HCT116 (cell line): Measurements from ENCODE around the gene HMX1. TPM values are rescaled to one million over a fixed set of nuclear protein-coding genes. Genes with fewer than 3 reads are reported as not detected.

Experiments
- ATAC-seq: fragments of 200-7000 bp; cut with Tn5 transposase; 2 replicates; pipeline ENCODE4 v1.9.1; 2020; ENCODE audit warnings: mild to moderate bottlenecking, moderate library complexity
- BruUV-seq: library from RNA; stranded (reverse); fragments of 400-500 nt; replicated peaks from 2 replicates; lab custom pipeline; 2021; lab: Mats Ljungman, UMichigan
- CTCF ChIA-PET: fragments of 300-600 bp; sonication (Branson Sonifier 250); formaldehyde crosslinking; loops from one replicate; lab custom pipeline; 2021; ENCODE audit warnings: antibody characterized with exemption; lab: Charles Lee
- POLR2A ChIA-PET: fragments of 300-600, 350-600 bp; sonication (Branson Sonifier 250); formaldehyde crosslinking; loops from one replicate; lab custom pipeline; 2021; ENCODE audit warnings: antibody characterized with exemption; lab: Charles Lee
- RAD21 ChIA-PET, 2 experiments: fragments of 300-600 bp; sonication (Branson Sonifier 250); formaldehyde crosslinking; loops; one replicate each; lab custom pipeline; 2023; ENCODE audit warnings: low total read pairs in 2 of 2; ENCODE audit not compliant: uncharacterized antibody in 2 of 2, unreplicated experiment in 2 of 2, low non-redundant PET in 1 of 2; lab: Charles Lee
- DNase-seq: peaks from one replicate; pipeline ENCODE4 v3.0.0-alpha.2; 2010; ENCODE audit warnings: low read depth, low spot score
- H2AFZ ChIP-seq: fragments of 200-600 bp; shearing (Covaris generic), sonication (generic); 2 replicates; pipeline ENCODE4 v1.6.1; 2017; ENCODE audit warnings: low read depth, mixed run types, mixed read lengths, antibody characterized with exemption, low read length; ENCODE audit not compliant: poor library complexity, severe bottlenecking
- H3K27ac ChIP-seq: 2 replicates; pipeline ENCODE4 v1.5.1; 2012; ENCODE audit warnings: low read depth, low read length
- H3K27me3 ChIP-seq: fragments of 200-600 bp; sonication (generic); 2 replicates; pipeline ENCODE4 v1.6.1; 2016; ENCODE audit warnings: mixed run types, low read length, mixed read lengths; ENCODE audit not compliant: insufficient read depth
- H3K36me3 ChIP-seq, 2 experiments: fragments of 200-500 bp in 1 of 2; fragments of 200-600 bp in 1 of 2; sonication (Bioruptor generic) in 1 of 2; sonication (generic) in 1 of 2; 2 replicates each; pipeline versions ENCODE4 v1.5.1 to v1.6.1; 2014 to 2016; ENCODE audit warnings: low read length in 2 of 2, inconsistent platforms in 1 of 2, mixed read lengths in 1 of 2, mixed run types in 1 of 2; ENCODE audit not compliant: insufficient read depth in 2 of 2, control insufficient read depth in 1 of 2
- H3K4me1 ChIP-seq, 2 experiments: fragments of 200-600 bp in 1 of 2; sonication (generic) in 1 of 2; 2 replicates each; pipeline versions ENCODE4 v1.5.1 to v1.6.1; 2012 to 2017; ENCODE audit warnings: low read length in 2 of 2, inconsistent platforms in 1 of 2, mild to moderate bottlenecking in 1 of 2, mixed read lengths in 1 of 2, mixed run types in 1 of 2, moderate library complexity in 1 of 2; ENCODE audit not compliant: insufficient read depth in 2 of 2, control insufficient read depth in 1 of 2
- H3K4me2 ChIP-seq: fragments of 200-600 bp; sonication (generic); 2 replicates; pipeline ENCODE4 v1.6.1; 2017; ENCODE audit warnings: mixed run types, low read length, mixed read lengths
- H3K4me3 ChIP-seq, 2 experiments: fragments of 200-600 bp in 1 of 2; sonication (generic) in 1 of 2; replicated peaks in 1 of 2; 2 replicates each; pipeline ENCODE4 v1.5.1; 2011 to 2016; ENCODE audit warnings: low read length in 2 of 2, control low read depth in 1 of 2, low read depth in 1 of 2, mild to moderate bottlenecking in 1 of 2, mixed read lengths in 1 of 2, mixed run types in 1 of 2
- H3K79me2 ChIP-seq: fragments of 200-600 bp; sonication (generic); 2 replicates; pipeline ENCODE4 v1.6.1; 2017; ENCODE audit warnings: mild to moderate bottlenecking, mixed run types, low read length, moderate library complexity, mixed read lengths; ENCODE audit not compliant: insufficient read depth
- H3K9ac ChIP-seq: fragments of 200-600 bp; sonication (generic); 2 replicates; pipeline ENCODE4 v1.6.1; 2016; ENCODE audit warnings: low read length, mixed read lengths
- H3K9me2 ChIP-seq: fragments of 200-600 bp; sonication (generic), shearing (Covaris generic); 2 replicates; pipeline ENCODE4 v1.6.1; 2017; ENCODE audit warnings: mixed run types, mild to moderate bottlenecking, moderate library complexity; ENCODE audit not compliant: insufficient read depth
- H3K9me3 ChIP-seq, 2 experiments: fragments of 200-500 bp in 1 of 2; fragments of 200-600 bp in 1 of 2; sonication (Bioruptor generic) in 1 of 2; sonication (generic) in 1 of 2; 2 replicates each; pipeline ENCODE4 v1.6.1; 2014 to 2017; ENCODE audit warnings: low read length in 2 of 2, mixed read lengths in 2 of 2, inconsistent platforms in 1 of 2, low read depth in 1 of 2, mild to moderate bottlenecking in 1 of 2, mixed run types in 1 of 2, moderate library complexity in 1 of 2; ENCODE audit not compliant: control insufficient read depth in 1 of 2, insufficient read depth in 1 of 2
- H4K20me1 ChIP-seq: fragments of 200-600 bp; sonication (generic), shearing (Covaris generic); 2 replicates; pipeline ENCODE4 v1.6.1; 2017; ENCODE audit warnings: mixed run types, mild to moderate bottlenecking, moderate library complexity; ENCODE audit not compliant: insufficient read depth
- ATF3 ChIP-seq: IDR thresholded peaks from 2 replicates; pipeline ENCODE4 v1.6.1; 2012
- CEBPB ChIP-seq: IDR thresholded peaks from 2 replicates; pipeline ENCODE4 v1.6.1; 2012; ENCODE audit warnings: low read depth
- CTCF ChIP-seq, 3 experiments: fragments of 200-600 bp in 1 of 3; sonication (generic) in 1 of 3; IDR thresholded peaks in 2 of 3; conservative IDR thresholded peaks in 1 of 3; 2 replicates each; pipeline ENCODE4 v1.5.1; 2012 to 2017; ENCODE audit warnings: low read depth in 2 of 3, low read length in 2 of 3, antibody characterized with exemption in 1 of 3, borderline replicate concordance in 1 of 3, control low read depth in 1 of 3, mild to moderate bottlenecking in 1 of 3, mixed read lengths in 1 of 3, mixed run types in 1 of 3, moderate library complexity in 1 of 3; ENCODE audit not compliant: insufficient read depth in 1 of 3
- EGR1 ChIP-seq: IDR thresholded peaks from 2 replicates; pipeline ENCODE4 v1.6.1; 2012; ENCODE audit warnings: low read depth
- FOSL1 ChIP-seq: IDR thresholded peaks from 2 replicates; pipeline ENCODE4 v1.6.1; 2012; ENCODE audit warnings: low read depth
- JUND ChIP-seq: IDR thresholded peaks from 2 replicates; pipeline ENCODE4 v1.6.1; 2012
- MAX ChIP-seq: IDR thresholded peaks from 2 replicates; pipeline ENCODE4 v1.6.1; 2012
- POLR2AphosphoS5 ChIP-seq: IDR thresholded peaks from 2 replicates; pipeline ENCODE4 v1.6.1; 2011; ENCODE audit warnings: mild to moderate bottlenecking, low read depth, low read length, moderate library complexity
- RAD21 ChIP-seq: IDR thresholded peaks from 2 replicates; pipeline ENCODE4 v1.6.1; 2012; ENCODE audit warnings: low read depth, mild to moderate bottlenecking
- SIN3A ChIP-seq: IDR thresholded peaks from 2 replicates; pipeline ENCODE4 v1.6.1; 2012; ENCODE audit warnings: low read depth
- SRF ChIP-seq: IDR thresholded peaks from 2 replicates; pipeline ENCODE4 v1.6.1; 2012; ENCODE audit warnings: low read depth
- YY1 ChIP-seq: IDR thresholded peaks from 2 replicates; pipeline ENCODE4 v1.6.1; 2011; ENCODE audit warnings: low read length, low read depth, moderate library complexity, mild to moderate bottlenecking; ENCODE audit not compliant: insufficient replicate concordance; ENCODE audit errors: extremely low read depth
- ZBTB33 ChIP-seq: IDR thresholded peaks from 2 replicates; pipeline ENCODE4 v1.6.1; 2011; ENCODE audit warnings: mild to moderate bottlenecking, low read length, moderate library complexity; ENCODE audit not compliant: insufficient replicate concordance; ENCODE audit errors: extremely low read depth
- ZFX ChIP-seq: fragments of 450-650 bp; IDR thresholded peaks from 2 replicates; pipeline ENCODE4 v1.6.1; 2017
- ZNF274 ChIP-seq: fragments of 200-500 bp; sonication (Bioruptor generic); IDR thresholded peaks from 2 replicates; pipeline ENCODE4 v1.6.1; 2014; ENCODE audit warnings: mild to moderate bottlenecking, low read depth, low read length, inconsistent platforms
- intact Hi-C: fragments of 100-400 bp; cut with micrococcal nuclease; formaldehyde crosslinking; loops from 2 replicates; pipeline ENCODE4 v1.10.0; 2022
- total RNA-seq: library from RNA; stranded (reverse); gene quantifications from one replicate; pipeline ENCODE4 v1.2.1, GENCODE V29; 2021; ENCODE audit not compliant: unreplicated experiment

The HMX1 gene
- total RNA-seq, 1 experiment from 2014 or later: 0.39 TPM

- H3K4me1 ChIP-seq: no peaks in the 10 kb centered on the region
- no peaks in the 10 kb centered on the region for H3K9me2 ChIP-seq
- no peak overlapping the region for H3K4me2 ChIP-seq
- no peak overlapping the region for H3K9ac ChIP-seq
- H3K4me3 ChIP-seq: no peak overlapping the region
- H2AFZ ChIP-seq: no peak overlapping the region
- no peaks in the 10 kb centered on the region for H3K79me2 ChIP-seq
- H3K27me3 ChIP-seq: no peaks in the 10 kb centered on the region
- ATAC-seq (no peak), DNase-seq (no peak)
- H3K9me3 ChIP-seq: no peaks in the 10 kb centered on the region
- ChIA-PET RAD21 (no interaction called here), POLR2A (no interaction called here), CTCF (no interaction called here)
- H3K27ac ChIP-seq: no peak overlapping the region
- BruUV-seq: no TSS peak
- no peaks in the 10 kb centered on the region for H4K20me1 ChIP-seq
- no peak for TF ChIP-seq SRF
- TF ChIP-seq CEBPB: no peak
- TF ChIP-seq MAX: no peak
- TF ChIP-seq RAD21: no peak
- no peak for TF ChIP-seq ATF3
- TF ChIP-seq SIN3A: no peak
- no peak for TF ChIP-seq EGR1
- no peak for TF ChIP-seq ZNF274
- TF ChIP-seq POLR2AphosphoS5: no peak
- TF ChIP-seq FOSL1: no peak
- no peak for TF ChIP-seq ZBTB33
- TF ChIP-seq ZFX: no peak
- no peak for TF ChIP-seq CTCF (IDR thresholded peaks at IDR 0.05 in 2 of 3, conservative IDR thresholded peaks at IDR 0.05 in 1 of 3; ENCODE audit: borderline replicate concordance in 1 of 3, insufficient read depth in 1 of 3, low read depth in 2 of 3, low read length in 2 of 3)
- TF ChIP-seq YY1: no peak
- no peak for TF ChIP-seq JUND
- intact Hi-C loops: no loop called here
- H3K36me3 ChIP-seq: no peaks in the 10 kb centered on the region
Measured at GRCh38 chr4:8862334-8862733, 9.3 kb downstream of the HMX1 start.
